ENCODE results near the gene TAF9B.

GRCh38 chrX:78118628-78119027 is 20.8 kb downstream of the TAF9B start:
- TF ChIP-seq CTCF (IDR thresholded peaks at IDR 0.05 in 8 of 11, conservative IDR thresholded peaks at IDR 0.05 in 3 of 11) (no peak), POLR2A (IDR thresholded peaks at IDR 0.05) (no peak), POLR2AphosphoS5 (IDR thresholded peaks at IDR 0.05) (no peak)

All from spleen (tissue), 7 donors.